Uterus (tissue), 2 donors: ENCODE results near the gene TPRA1.

Experiments
- POLR2A ChIP-seq, 2 donors: fragments of 450-650 bp; IDR thresholded peaks; one replicate each; pipeline ENCODE4 v1.6.1; 2016; ENCODE audit warnings: antibody characterized with exemption in 2 of 2, mild to moderate bottlenecking in 1 of 2, moderate library complexity in 1 of 2
- TF ChIP-seq, protein P1 (sequence below), 4 experiments: fragments of 200-600 bp in 2 of 4; fragments of 450-650 bp in 2 of 4; sonication (generic) in 2 of 4; IDR thresholded peaks; one replicate each; pipeline ENCODE4 v1.5.1; 2016 to 2019; ENCODE audit warnings: antibody characterized with exemption in 4 of 4, mild to moderate bottlenecking in 2 of 4, moderate library complexity in 1 of 4

DNA sequence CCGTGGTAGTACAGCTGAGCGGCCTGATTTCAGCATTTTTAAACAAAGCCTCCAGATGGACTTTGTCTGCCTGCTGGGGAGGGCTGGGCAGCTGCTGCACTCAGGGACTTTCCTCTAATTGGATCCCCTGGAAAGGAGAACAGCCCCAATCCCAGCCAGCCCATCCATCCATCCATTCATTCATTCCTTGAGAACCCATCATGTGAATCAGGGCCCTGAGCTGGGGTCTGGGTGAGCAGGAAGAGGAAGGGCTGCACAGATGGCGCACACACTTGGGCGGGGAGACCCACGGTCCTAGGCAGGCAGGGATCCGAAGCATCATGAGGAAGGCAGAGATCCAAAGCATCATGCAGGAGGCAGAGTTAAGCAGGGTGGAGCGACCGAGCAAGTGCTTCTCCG is 45.7 kb downstream of the TPRA1 start:
- TF ChIP-seq, protein P1, sequence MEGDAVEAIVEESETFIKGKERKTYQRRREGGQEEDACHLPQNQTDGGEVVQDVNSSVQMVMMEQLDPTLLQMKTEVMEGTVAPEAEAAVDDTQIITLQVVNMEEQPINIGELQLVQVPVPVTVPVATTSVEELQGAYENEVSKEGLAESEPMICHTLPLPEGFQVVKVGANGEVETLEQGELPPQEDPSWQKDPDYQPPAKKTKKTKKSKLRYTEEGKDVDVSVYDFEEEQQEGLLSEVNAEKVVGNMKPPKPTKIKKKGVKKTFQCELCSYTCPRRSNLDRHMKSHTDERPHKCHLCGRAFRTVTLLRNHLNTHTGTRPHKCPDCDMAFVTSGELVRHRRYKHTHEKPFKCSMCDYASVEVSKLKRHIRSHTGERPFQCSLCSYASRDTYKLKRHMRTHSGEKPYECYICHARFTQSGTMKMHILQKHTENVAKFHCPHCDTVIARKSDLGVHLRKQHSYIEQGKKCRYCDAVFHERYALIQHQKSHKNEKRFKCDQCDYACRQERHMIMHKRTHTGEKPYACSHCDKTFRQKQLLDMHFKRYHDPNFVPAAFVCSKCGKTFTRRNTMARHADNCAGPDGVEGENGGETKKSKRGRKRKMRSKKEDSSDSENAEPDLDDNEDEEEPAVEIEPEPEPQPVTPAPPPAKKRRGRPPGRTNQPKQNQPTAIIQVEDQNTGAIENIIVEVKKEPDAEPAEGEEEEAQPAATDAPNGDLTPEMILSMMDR (IDR thresholded peaks at IDR 0.05), result no peak
- TF ChIP-seq POLR2A (IDR thresholded peaks at IDR 0.05), result no peak
